Measurements from ENCODE around the gene IFNLR1.

GRCh38 chr1:24152631-24153494 lies 34.2 kb downstream of the IFNLR1 start:
- TF ChIP-seq CTCF (IDR thresholded peaks at IDR 0.05), result no peak
- TF ChIP-seq POLR2A (IDR thresholded peaks at IDR 0.05), result no peak
- no peak for TF ChIP-seq EP300 (IDR thresholded peaks at IDR 0.05)
